ENCODE measurements around the gene CD302.
"Not testable (repeated sequence)": the region's sequence is repeated elsewhere in the genome, so short reads cannot be mapped to it uniquely, and the experiment has no call there.

Gene CD302

GRCh38 chr2:159755014-159755413 is 43.0 kb downstream of the CD302 start:
- in situ Hi-C loops (cut with HindIII; ENCODE audit: low sequenced_read_pairs) = no loop called here

GRCh38 chr2:159753797-159754196 is 44.2 kb downstream of the CD302 start:
- in situ Hi-C loops (cut with HindIII; ENCODE audit: low sequenced_read_pairs) = no loop called here

GRCh38 chr2:159750873-159751272 is 47.1 kb downstream of the CD302 start:
- in situ Hi-C loops (cut with HindIII; ENCODE audit: low sequenced_read_pairs) = no loop called here

- in situ Hi-C loops (cut with HindIII; ENCODE audit: low sequenced_read_pairs) = no loop called here
Observed at GRCh38 chr2:159748089-159748488, 49.9 kb downstream of the CD302 start.

GRCh38 chr2:159745237-159745636 is 52.8 kb downstream of the CD302 start:
- in situ Hi-C loops (cut with HindIII; ENCODE audit: low sequenced_read_pairs) = not testable (repeated sequence)

GRCh38 chr2:159744363-159744762 is 53.6 kb downstream of the CD302 start:
- in situ Hi-C loops (cut with HindIII; ENCODE audit: low sequenced_read_pairs) = no loop called here

- in situ Hi-C loops (cut with HindIII; ENCODE audit: low sequenced_read_pairs) = no loop called here
Observed at GRCh38 chr2:159742846-159743245, 55.2 kb downstream of the CD302 start.

GRCh38 chr2:159738509-159739390 is 59.3 kb downstream of the CD302 start:
- in situ Hi-C loops (cut with HindIII; ENCODE audit: low sequenced_read_pairs) = no loop called here

GRCh38 chr2:159737917-159738296 is 60.1 kb downstream of the CD302 start:
- in situ Hi-C loops (cut with HindIII; ENCODE audit: low sequenced_read_pairs) = no loop called here

GRCh38 chr2:159737292-159737916 is 60.6 kb downstream of the CD302 start:
- in situ Hi-C loops (cut with HindIII; ENCODE audit: low sequenced_read_pairs) = no loop called here

GRCh38 chr2:159736048-159736447 is 62.0 kb downstream of the CD302 start:
- in situ Hi-C loops (cut with HindIII; ENCODE audit: low sequenced_read_pairs) = no loop called here

- in situ Hi-C loops (cut with HindIII; ENCODE audit: low sequenced_read_pairs) = no loop called here
Observed at GRCh38 chr2:159735648-159736047, 62.4 kb downstream of the CD302 start.

GRCh38 chr2:159728629-159729028 is 69.4 kb downstream of the CD302 start:
- in situ Hi-C loops (cut with HindIII; ENCODE audit: low sequenced_read_pairs) = no loop called here

- in situ Hi-C loops (cut with HindIII; ENCODE audit: low sequenced_read_pairs) = no loop called here
Observed at GRCh38 chr2:159725713-159726112, 72.3 kb downstream of the CD302 start.

- in situ Hi-C loops (cut with HindIII; ENCODE audit: low sequenced_read_pairs) = loop anchor here (25.0 kb wide), 1 partner anchor 113 kb away; the partner anchor contains the start of gene BAZ2B
Observed at GRCh38 chr2:159724795-159725572, 73.0 kb downstream of the CD302 start.

- in situ Hi-C loops (cut with HindIII; ENCODE audit: low sequenced_read_pairs) = loop anchor here (25.0 kb wide), 1 partner anchor 110 kb away; the partner anchor contains the start of gene BAZ2B
Observed at GRCh38 chr2:159722580-159722979, 75.4 kb downstream of the CD302 start.

GRCh38 chr2:159720676-159721075 is 77.3 kb downstream of the CD302 start:
- in situ Hi-C loops (cut with HindIII; ENCODE audit: low sequenced_read_pairs) = loop anchor here (25.0 kb wide), 1 partner anchor 108 kb away; the partner anchor contains the start of gene BAZ2B

All from endothelial cell of hepatic sinusoid (primary cell).